Vagina (tissue), 2 donors: ENCODE results near the gene LRRC36.

Experiments
- CTCF ChIP-seq, 3 experiments: fragments of 450-650 bp in 2 of 3; fragments of 200-600 bp in 1 of 3; sonication (generic) in 1 of 3; IDR thresholded peaks; one replicate each; pipeline ENCODE4 v1.5.1; 2017 to 2019; ENCODE audit warnings: antibody characterized with exemption in 3 of 3, mild to moderate bottlenecking in 2 of 3, moderate library complexity in 2 of 3
- POLR2AphosphoS5 ChIP-seq, 2 donors: sonication (generic); formaldehyde crosslinking; IDR thresholded peaks; one replicate each; pipeline ENCODE4 v1.9.0; 2017; ENCODE audit warnings: antibody characterized with exemption in 2 of 2, mild to moderate bottlenecking in 2 of 2, low read depth in 1 of 2; ENCODE audit not compliant: insufficient read depth in 1 of 2

GRCh38 chr16:67403976-67404555 is 77.5 kb downstream of the LRRC36 start:
- no peak for TF ChIP-seq CTCF (IDR thresholded peaks at IDR 0.05)
- TF ChIP-seq POLR2AphosphoS5 (IDR thresholded peaks at IDR 0.05; ENCODE audit: insufficient read depth in 1 of 2, low read depth in 1 of 2), result no peak
